SH-SY5Y (cell line): ENCODE results near the gene MRPL48.

Source experiments
- GATA2 ChIP-seq: IDR thresholded peaks from 2 replicates; pipeline ENCODE4 v1.6.1; 2011; ENCODE audit warnings: mild to moderate bottlenecking, low read depth, low read length
- GATA3 ChIP-seq: IDR thresholded peaks from 2 replicates; pipeline ENCODE4 v1.6.1; 2011; ENCODE audit warnings: low read depth, mild to moderate bottlenecking, low read length, moderate library complexity

- no peak for TF ChIP-seq GATA2
- no peak for TF ChIP-seq GATA3
These were observed 101.3 kb downstream of the MRPL48 start for GRCh38 chr11:73889019-73889418.
